ENCODE data around the gene RSRC1. TPM values are rescaled to one million over a fixed set of nuclear protein-coding genes. Genes with fewer than 3 reads are reported as not detected.
"Not testable (repeated sequence)": the region's sequence is repeated elsewhere in the genome, so short reads cannot be mapped to it uniquely, and the experiment has no call there.

The RSRC1 gene
- total RNA-seq, 4 donors from 2014 or later, result 27.7 to 36.7 (median 31.9) TPM

DNA sequence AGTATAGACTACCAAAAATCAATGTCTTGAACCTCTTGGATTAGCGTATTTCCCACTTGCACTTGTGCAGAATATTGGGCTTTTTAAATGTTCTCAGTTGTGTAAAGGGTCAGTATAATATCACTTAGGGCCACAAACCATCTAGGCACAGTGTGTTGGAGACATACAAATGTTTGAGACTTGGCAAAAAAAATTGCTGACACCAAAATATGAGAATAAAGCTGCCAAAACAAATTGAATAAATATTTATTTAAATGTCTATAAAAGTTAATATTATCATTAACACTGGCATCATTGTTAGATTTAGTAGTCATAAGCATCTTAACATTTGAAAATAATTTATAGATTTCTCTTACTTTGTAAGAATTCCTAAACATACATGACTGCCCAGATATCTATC lies 430.2 kb downstream of the RSRC1 start:
- no peak for ATAC-seq
- in situ Hi-C loops (cut with MboI; ENCODE audit: low sequenced_read_pairs in 4 of 4) (loop anchor here in 2 of 4 donors (25.0 kb wide), 1 partner anchor 928 kb away; no protein-coding TSS in a partner anchor), intact Hi-C loops (cut with DNase I; ENCODE audit: low total_unique reads) (no loop called here)
- no peak overlapping the region for H3K4me3 ChIP-seq
- no peak overlapping the region for H3K27ac ChIP-seq
- no peaks in the 10 kb centered on the region for H3K36me3 ChIP-seq
- no peaks in the 10 kb centered on the region for H3K4me1 ChIP-seq
- TF ChIP-seq, protein P1, sequence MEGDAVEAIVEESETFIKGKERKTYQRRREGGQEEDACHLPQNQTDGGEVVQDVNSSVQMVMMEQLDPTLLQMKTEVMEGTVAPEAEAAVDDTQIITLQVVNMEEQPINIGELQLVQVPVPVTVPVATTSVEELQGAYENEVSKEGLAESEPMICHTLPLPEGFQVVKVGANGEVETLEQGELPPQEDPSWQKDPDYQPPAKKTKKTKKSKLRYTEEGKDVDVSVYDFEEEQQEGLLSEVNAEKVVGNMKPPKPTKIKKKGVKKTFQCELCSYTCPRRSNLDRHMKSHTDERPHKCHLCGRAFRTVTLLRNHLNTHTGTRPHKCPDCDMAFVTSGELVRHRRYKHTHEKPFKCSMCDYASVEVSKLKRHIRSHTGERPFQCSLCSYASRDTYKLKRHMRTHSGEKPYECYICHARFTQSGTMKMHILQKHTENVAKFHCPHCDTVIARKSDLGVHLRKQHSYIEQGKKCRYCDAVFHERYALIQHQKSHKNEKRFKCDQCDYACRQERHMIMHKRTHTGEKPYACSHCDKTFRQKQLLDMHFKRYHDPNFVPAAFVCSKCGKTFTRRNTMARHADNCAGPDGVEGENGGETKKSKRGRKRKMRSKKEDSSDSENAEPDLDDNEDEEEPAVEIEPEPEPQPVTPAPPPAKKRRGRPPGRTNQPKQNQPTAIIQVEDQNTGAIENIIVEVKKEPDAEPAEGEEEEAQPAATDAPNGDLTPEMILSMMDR (IDR thresholded peaks at IDR 0.05 in 4 of 5, conservative IDR thresholded peaks at IDR 0.05 in 1 of 5), result no peak
- TF ChIP-seq POLR2A (IDR thresholded peaks at IDR 0.05), result no peak
- DNase-seq, result no peak
- no peaks in the 10 kb centered on the region for H3K27me3 ChIP-seq
- no peaks in the 10 kb centered on the region for H3K9me3 ChIP-seq

DNA sequence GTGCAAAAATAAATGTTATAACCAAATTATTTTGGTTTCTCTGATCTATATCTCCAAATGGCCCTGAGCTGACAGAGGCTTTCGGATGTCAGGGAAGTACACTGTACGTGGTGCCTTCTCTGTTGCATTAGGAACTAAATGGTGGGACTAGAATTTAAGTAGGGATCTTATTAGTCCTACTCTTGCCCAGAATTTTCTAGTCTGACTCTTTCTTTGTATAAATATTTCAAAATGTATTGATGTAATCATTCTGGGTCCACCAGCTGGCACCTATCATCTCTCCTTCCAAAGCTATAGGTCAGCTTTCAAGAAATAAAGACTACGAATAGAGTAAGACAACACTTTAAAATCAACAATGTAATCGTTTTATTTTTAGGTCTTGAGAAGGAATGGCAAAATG lies 438.8 kb downstream of the RSRC1 start:
- intact Hi-C loops (cut with DNase I; ENCODE audit: low total_unique reads) (no loop called here), in situ Hi-C loops (cut with MboI; ENCODE audit: low sequenced_read_pairs in 4 of 4) (loop anchor here in 2 of 4 donors (25.0 kb wide), 1 partner anchor 936 kb away; no protein-coding TSS in a partner anchor)
- no peak overlapping the region for H3K4me3 ChIP-seq
- TF ChIP-seq, protein P1 (IDR thresholded peaks at IDR 0.05 in 4 of 5, conservative IDR thresholded peaks at IDR 0.05 in 1 of 5), result no peak
- no peak for TF ChIP-seq POLR2A (IDR thresholded peaks at IDR 0.05)
- no peaks in the 10 kb centered on the region for H3K9me3 ChIP-seq
- ATAC-seq, result no peak
- DNase-seq, result no peak
- H3K27me3 ChIP-seq, result no peaks in the 10 kb centered on the region
- no peak overlapping the region for H3K27ac ChIP-seq
- H3K36me3 ChIP-seq, result no peaks in the 10 kb centered on the region
- H3K4me1 ChIP-seq, result peaks cover 8% of the 10 kb centered on the region in 2 donors

DNA sequence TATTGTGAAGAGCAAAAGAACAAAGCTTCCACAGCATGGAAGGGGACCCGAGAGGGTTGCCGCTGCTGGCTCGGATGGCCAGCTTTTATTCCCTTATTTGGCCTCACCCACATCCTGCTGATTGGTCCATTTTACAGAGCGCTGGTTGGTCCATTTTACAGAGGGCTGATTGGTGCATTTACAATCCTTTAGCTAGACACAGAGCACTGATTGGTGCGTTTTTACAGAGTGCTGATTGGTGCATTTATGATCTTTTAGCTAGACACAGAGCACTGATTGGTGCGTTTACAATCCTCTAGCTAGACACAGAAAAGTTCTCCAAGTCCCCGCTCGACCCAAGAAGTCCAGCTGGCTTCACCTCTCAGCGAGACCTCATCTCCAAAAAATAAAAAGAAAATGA lies 440.0 kb downstream of the RSRC1 start:
- in situ Hi-C loops (cut with MboI; ENCODE audit: low sequenced_read_pairs in 4 of 4), result loop anchor here in 2 of 4 donors (25.0 kb wide), 1 partner anchor 938 kb away; no protein-coding TSS in a partner anchor
- intact Hi-C loops (cut with DNase I; ENCODE audit: low total_unique reads), result not testable (repeated sequence)

GRCh38 chr3:158552124-158552523 lies 442.2 kb downstream of the RSRC1 start:
- DNase-seq, result no peak
- TF ChIP-seq POLR2A (IDR thresholded peaks at IDR 0.05), result no peak
- TF ChIP-seq, protein P1 (IDR thresholded peaks at IDR 0.05 in 4 of 5, conservative IDR thresholded peaks at IDR 0.05 in 1 of 5), result no peak
- no peaks in the 10 kb centered on the region for H3K27me3 ChIP-seq

More for the DNA sequence above, 440.0 kb downstream of the RSRC1 start:
- H3K9me3 ChIP-seq, H3K27ac ChIP-seq, H3K27me3 ChIP-seq, ATAC-seq, DNase-seq, H3K4me1 ChIP-seq, H3K4me3 ChIP-seq, H3K36me3 ChIP-seq: not testable (repeated sequence)

GRCh38 chr3:158559504-158559903 lies 449.6 kb downstream of the RSRC1 start:
- H3K27me3 ChIP-seq, result no peaks in the 10 kb centered on the region
- H3K27ac ChIP-seq, result no peak overlapping the region
- no peak overlapping the region for H3K4me3 ChIP-seq
- TF ChIP-seq, protein P1 (IDR thresholded peaks at IDR 0.05 in 4 of 5, conservative IDR thresholded peaks at IDR 0.05 in 1 of 5), result no peak
- no peak for TF ChIP-seq POLR2A (IDR thresholded peaks at IDR 0.05)
- no peaks in the 10 kb centered on the region for H3K36me3 ChIP-seq
- intact Hi-C loops (cut with DNase I; ENCODE audit: low total_unique reads), result no loop called here
- ATAC-seq (no peak), DNase-seq (no peak)
- in situ Hi-C loops (cut with MboI; ENCODE audit: low sequenced_read_pairs in 4 of 4), result no loop called here
- H3K9me3 ChIP-seq, result no peaks in the 10 kb centered on the region
- H3K4me1 ChIP-seq, result peaks cover 7 to 17% of the 10 kb centered on the region in 2 donors

More at GRCh38 chr3:158552124-158552523, 442.2 kb downstream of the RSRC1 start:
- Histone ChIP-seq H3K27ac (no peak overlapping the region), H3K36me3 (no peaks in the 10 kb centered on the region), H3K4me1 (peaks cover 8% of the 10 kb centered on the region in 2 donors), H3K4me3 (no peak overlapping the region), H3K9me3 (no peaks in the 10 kb centered on the region)
- no peak for ATAC-seq
- intact Hi-C loops (cut with DNase I; ENCODE audit: low total_unique reads) (no loop called here), in situ Hi-C loops (cut with MboI; ENCODE audit: low sequenced_read_pairs in 4 of 4) (no loop called here)

Data from gastrocnemius medialis (tissue), 4 donors.